ENCODE data around the gene LAPTM5. TPM values are rescaled to one million over a fixed set of nuclear protein-coding genes. Genes with fewer than 3 reads are reported as not detected.

LAPTM5 gene
- total and polyA plus RNA-seq, 10 of the 15 experiments (the other 5 are each of a cell fraction or from before 2014, with no cell fraction given): 24.1 to 1,034 (median 687) TPM

- TF ChIP-seq PRDM15 (CRISPR knock-in tag; IDR thresholded peaks at IDR 0.05) (no peak), NBN (IDR thresholded peaks at IDR 0.05) (no peak; the same call in 1 of the 2 replicates), RCOR1 (conservative IDR thresholded peaks at IDR 0.05; ENCODE audit: low read depth, low read length) (0 out of 2 replicates have a peak, but pooled peaks have one; percentile 1), NFYA (IDR thresholded peaks at IDR 0.05; ENCODE audit: borderline replicate concordance, low read depth, low read length) (no peak), EGR1 (IDR thresholded peaks at IDR 0.05; ENCODE audit: borderline replicate concordance in 1 of 2, low read depth in 2 of 2, low read length in 2 of 2) (no peak), SMAD5 (IDR thresholded peaks at IDR 0.05; ENCODE audit: low read depth) (peak; percentile 70; the same call in 1 of the 2 replicates), IKZF2 (IDR thresholded peaks at IDR 0.05) (peak; percentile 28 to 41; a peak in 3 of 4 replicates), NR2F1 (conservative IDR thresholded peaks at IDR 0.05) (0 out of 2 replicates have a peak, but pooled peaks have one; percentile 10), ETV6 (conservative IDR thresholded peaks at IDR 0.05 in 1 of 2, IDR thresholded peaks at IDR 0.05 in 1 of 2; ENCODE audit: borderline replicate concordance in 1 of 2, low read depth in 1 of 2) (peak in 1 of 2 experiments; percentile 63; a peak in 1 of 4 replicates), NFYB (IDR thresholded peaks at IDR 0.05; ENCODE audit: insufficient read depth, low read depth, low read length) (no peak), SP1 (IDR thresholded peaks at IDR 0.05; ENCODE audit: low read depth, low read length) (no peak), CEBPB (IDR thresholded peaks at IDR 0.05; ENCODE audit: borderline replicate concordance in 1 of 2, low read depth in 2 of 2, low read length in 2 of 2) (no peak), NKRF (conservative IDR thresholded peaks at IDR 0.05) (0 out of 2 replicates have a peak, but pooled peaks have one; percentile 67)
- TF ChIP-seq, protein P1, sequence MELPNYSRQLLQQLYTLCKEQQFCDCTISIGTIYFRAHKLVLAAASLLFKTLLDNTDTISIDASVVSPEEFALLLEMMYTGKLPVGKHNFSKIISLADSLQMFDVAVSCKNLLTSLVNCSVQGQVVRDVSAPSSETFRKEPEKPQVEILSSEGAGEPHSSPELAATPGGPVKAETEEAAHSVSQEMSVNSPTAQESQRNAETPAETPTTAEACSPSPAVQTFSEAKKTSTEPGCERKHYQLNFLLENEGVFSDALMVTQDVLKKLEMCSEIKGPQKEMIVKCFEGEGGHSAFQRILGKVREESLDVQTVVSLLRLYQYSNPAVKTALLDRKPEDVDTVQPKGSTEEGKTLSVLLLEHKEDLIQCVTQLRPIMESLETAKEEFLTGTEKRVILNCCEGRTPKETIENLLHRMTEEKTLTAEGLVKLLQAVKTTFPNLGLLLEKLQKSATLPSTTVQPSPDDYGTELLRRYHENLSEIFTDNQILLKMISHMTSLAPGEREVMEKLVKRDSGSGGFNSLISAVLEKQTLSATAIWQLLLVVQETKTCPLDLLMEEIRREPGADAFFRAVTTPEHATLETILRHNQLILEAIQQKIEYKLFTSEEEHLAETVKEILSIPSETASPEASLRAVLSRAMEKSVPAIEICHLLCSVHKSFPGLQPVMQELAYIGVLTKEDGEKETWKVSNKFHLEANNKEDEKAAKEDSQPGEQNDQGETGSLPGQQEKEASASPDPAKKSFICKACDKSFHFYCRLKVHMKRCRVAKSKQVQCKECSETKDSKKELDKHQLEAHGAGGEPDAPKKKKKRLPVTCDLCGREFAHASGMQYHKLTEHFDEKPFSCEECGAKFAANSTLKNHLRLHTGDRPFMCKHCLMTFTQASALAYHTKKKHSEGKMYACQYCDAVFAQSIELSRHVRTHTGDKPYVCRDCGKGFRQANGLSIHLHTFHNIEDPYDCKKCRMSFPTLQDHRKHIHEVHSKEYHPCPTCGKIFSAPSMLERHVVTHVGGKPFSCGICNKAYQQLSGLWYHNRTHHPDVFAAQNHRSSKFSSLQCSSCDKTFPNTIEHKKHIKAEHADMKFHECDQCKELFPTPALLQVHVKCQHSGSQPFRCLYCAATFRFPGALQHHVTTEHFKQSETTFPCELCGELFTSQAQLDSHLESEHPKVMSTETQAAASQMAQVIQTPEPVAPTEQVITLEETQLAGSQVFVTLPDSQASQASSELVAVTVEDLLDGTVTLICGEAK (IDR thresholded peaks at IDR 0.05; ENCODE audit: borderline replicate concordance): no peak
Observed at GRCh38 chr1:30744060-30744756, 13.4 kb downstream of the LAPTM5 start (continued).

Data from GM12878 (cell line).